ENCODE results near the gene SCO2. TPM values are rescaled to one million over a fixed set of nuclear protein-coding genes. Genes with fewer than 3 reads are reported as not detected.
A peak's percentile ranks its signal among the peaks of the same experiment; 100 is the strongest.
"Not testable (repeated sequence)": the region's sequence is repeated elsewhere in the genome, so short reads cannot be mapped to it uniquely, and the experiment has no call there.

Gene SCO2
- total RNA-seq, 2 experiments from 2014 or later, result 4.1 to 4.9 TPM

DNA sequence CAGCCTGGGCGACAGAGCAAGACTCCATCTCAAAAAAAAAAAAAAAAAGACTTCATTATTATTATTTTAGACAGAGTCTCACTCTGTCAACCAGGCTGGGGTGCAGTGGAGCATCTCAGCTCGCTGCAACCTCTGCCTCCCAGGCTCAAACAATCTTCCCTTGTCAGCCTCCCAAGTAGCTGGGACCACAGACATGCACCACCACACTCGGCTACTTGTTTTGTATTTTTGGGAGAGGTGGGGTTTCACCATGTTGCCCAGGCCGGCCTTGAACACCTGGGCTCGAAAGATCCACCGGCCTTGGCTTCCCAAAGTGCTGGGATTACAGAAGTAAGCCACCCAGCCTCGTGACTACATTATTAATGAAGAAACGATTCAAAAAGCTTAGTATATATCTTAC is 9.7 kb upstream of the SCO2 start:
- Histone ChIP-seq H3K36me3 (ENCODE audit: insufficient read depth, low read length) (no peaks in the 10 kb centered on the region), H3K9me2 (ENCODE audit: insufficient read depth, low read length) (no peaks in the 10 kb centered on the region), H3K27ac (ENCODE audit: low read depth, low read length, poor library complexity, severe bottlenecking) (peak overlapping the region; percentile 85), H4K20me1 (ENCODE audit: insufficient read depth, low read length) (no peaks in the 10 kb centered on the region), H3K4me3 (ENCODE audit: low read depth, low read length, poor library complexity, severe bottlenecking) (peak overlapping the region; percentile 42), H3K4me2 (ENCODE audit: low read length) (peak overlapping the region; percentile 74), H3K79me2 (ENCODE audit: insufficient read depth, low read depth, low read length) (no peaks in the 10 kb centered on the region), H3K9me3 (ENCODE audit: low read length) (no peaks in the 10 kb centered on the region), H2AFZ (ENCODE audit: low read length) (peak overlapping the region; percentile 67; the same call in 1 of the 2 replicates), H3K4me1 (ENCODE audit: insufficient read depth, low read length, poor library complexity, severe bottlenecking) (peaks cover 87% of the 10 kb centered on the region)
- no peak for TF ChIP-seq EZH2phosphoT487 (IDR thresholded peaks at IDR 0.05; ENCODE audit: borderline replicate concordance, low read depth, low read length)
- TF ChIP-seq, protein P1, sequence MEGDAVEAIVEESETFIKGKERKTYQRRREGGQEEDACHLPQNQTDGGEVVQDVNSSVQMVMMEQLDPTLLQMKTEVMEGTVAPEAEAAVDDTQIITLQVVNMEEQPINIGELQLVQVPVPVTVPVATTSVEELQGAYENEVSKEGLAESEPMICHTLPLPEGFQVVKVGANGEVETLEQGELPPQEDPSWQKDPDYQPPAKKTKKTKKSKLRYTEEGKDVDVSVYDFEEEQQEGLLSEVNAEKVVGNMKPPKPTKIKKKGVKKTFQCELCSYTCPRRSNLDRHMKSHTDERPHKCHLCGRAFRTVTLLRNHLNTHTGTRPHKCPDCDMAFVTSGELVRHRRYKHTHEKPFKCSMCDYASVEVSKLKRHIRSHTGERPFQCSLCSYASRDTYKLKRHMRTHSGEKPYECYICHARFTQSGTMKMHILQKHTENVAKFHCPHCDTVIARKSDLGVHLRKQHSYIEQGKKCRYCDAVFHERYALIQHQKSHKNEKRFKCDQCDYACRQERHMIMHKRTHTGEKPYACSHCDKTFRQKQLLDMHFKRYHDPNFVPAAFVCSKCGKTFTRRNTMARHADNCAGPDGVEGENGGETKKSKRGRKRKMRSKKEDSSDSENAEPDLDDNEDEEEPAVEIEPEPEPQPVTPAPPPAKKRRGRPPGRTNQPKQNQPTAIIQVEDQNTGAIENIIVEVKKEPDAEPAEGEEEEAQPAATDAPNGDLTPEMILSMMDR (conservative IDR thresholded peaks at IDR 0.05; ENCODE audit: low read length), result no peak
- POLR2A ChIA-PET, result interaction anchor here (0.6 to 1.3 kb wide), 3 partner anchors 10 to 35 kb away, joined by 3 to 5 read pairs (median 4); partner anchors contain the start of genes KLHDC7B and SCO2
- intact Hi-C loops (cut with micrococcal nuclease; ENCODE audit: unreplicated experiment), result no loop called here
- BruUV-seq (replicated peaks), result no TSS peak
- CTCF ChIA-PET (ENCODE audit: unreplicated experiment), result no interaction called here
- DNase-seq (ENCODE audit: low spot score), result peak; percentile 49

DNA sequence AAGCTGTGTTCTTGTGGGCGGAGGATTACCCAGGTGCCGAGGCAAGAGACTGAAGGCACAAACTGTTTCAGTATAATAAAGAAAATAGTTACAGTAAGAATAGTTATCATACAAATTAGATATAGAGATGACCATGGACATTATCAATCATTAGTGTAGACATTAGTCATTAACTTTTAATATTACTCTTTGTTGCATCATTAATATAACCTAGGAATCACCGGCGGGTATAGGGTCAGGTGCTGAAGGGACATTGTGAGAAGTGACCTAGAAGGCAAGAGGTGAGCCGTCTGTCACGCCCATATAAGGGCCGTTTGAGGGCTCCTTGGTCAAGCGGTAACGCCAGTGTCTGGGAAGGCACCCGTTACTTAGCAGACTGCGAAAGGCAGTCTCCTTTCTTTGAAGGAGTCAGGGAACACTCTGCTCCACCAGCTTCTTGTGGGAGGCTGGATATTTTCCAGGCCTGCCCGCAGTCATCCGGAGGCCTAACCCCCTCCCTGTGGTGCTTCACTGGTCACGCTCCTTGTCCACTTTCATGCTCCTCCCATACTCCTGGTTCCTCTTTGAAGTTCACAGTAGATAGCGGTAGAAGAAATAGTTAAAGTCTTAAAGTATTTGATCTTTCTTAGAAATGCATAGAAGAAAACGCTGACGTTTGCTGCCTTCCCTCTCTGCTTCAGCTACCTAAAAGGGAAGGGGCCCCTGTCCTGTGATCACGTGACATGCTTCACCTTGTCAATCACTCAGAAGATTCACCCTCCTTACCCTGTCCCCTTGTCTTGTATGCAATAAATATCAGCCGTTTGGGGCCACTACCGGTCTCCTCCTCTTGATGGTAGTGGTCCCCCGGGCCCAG is 8.7 kb upstream of the SCO2 start:
- Histone ChIP-seq H3K4me2 (ENCODE audit: low read length) (peak overlapping the region; percentile 70), H3K4me3 (ENCODE audit: low read depth, low read length, poor library complexity, severe bottlenecking) (peak overlapping the region; percentile 46), H2AFZ (ENCODE audit: low read length) (peak overlapping the region; percentile 40; the same call in 1 of the 2 replicates), H3K4me1 (ENCODE audit: insufficient read depth, low read length, poor library complexity, severe bottlenecking) (peaks cover 82% of the 10 kb centered on the region), H3K27ac (ENCODE audit: low read depth, low read length, poor library complexity, severe bottlenecking) (peak overlapping the region; percentile 85)
- H3K79me2 ChIP-seq (ENCODE audit: insufficient read depth, low read depth, low read length); H3K36me3 ChIP-seq (ENCODE audit: insufficient read depth, low read length); BruUV-seq (replicated peaks); H3K9me2 ChIP-seq (ENCODE audit: insufficient read depth, low read length); intact Hi-C loops (cut with micrococcal nuclease; ENCODE audit: unreplicated experiment); H4K20me1 ChIP-seq (ENCODE audit: insufficient read depth, low read length); CTCF ChIA-PET (ENCODE audit: unreplicated experiment); H3K9me3 ChIP-seq (ENCODE audit: low read length): not testable (repeated sequence)
- POLR2A ChIA-PET, result interaction anchor here (0.6 to 1.3 kb wide), 3 partner anchors 8 to 14 kb away, joined by 3 to 5 read pairs (median 4); partner anchors contain the start of genes KLHDC7B and SCO2
- DNase-seq (ENCODE audit: low spot score), result peak; percentile 83

- H3K27ac ChIP-seq (ENCODE audit: low read depth, low read length, poor library complexity, severe bottlenecking), result peak overlapping the region; percentile 85
- H3K79me2 ChIP-seq (ENCODE audit: insufficient read depth, low read depth, low read length), result no peaks in the 10 kb centered on the region
- H3K4me2 ChIP-seq (ENCODE audit: low read length), result peak overlapping the region; percentile 92
- no peaks in the 10 kb centered on the region for H4K20me1 ChIP-seq (ENCODE audit: insufficient read depth, low read length)
- TF ChIP-seq EZH2phosphoT487 (IDR thresholded peaks at IDR 0.05; ENCODE audit: borderline replicate concordance, low read depth, low read length), result no peak
- TF ChIP-seq, protein P1 (conservative IDR thresholded peaks at IDR 0.05; ENCODE audit: low read length), result no peak
- intact Hi-C loops (cut with micrococcal nuclease; ENCODE audit: unreplicated experiment), result no loop called here
- DNase-seq (ENCODE audit: low spot score), result no peak
- POLR2A ChIA-PET, result interaction anchor here (0.5 to 1.2 kb wide), 5 partner anchors 7 to 37 kb away, joined by 3 read pairs; no protein-coding TSS in a partner anchor
- H3K4me3 ChIP-seq (ENCODE audit: low read depth, low read length, poor library complexity, severe bottlenecking), result peak overlapping the region; percentile 71
- no peaks in the 10 kb centered on the region for H3K9me2 ChIP-seq (ENCODE audit: insufficient read depth, low read length)
- H2AFZ ChIP-seq (ENCODE audit: low read length), result no peak overlapping the region
- peaks cover 73% of the 10 kb centered on the region for H3K4me1 ChIP-seq (ENCODE audit: insufficient read depth, low read length, poor library complexity, severe bottlenecking)
- CTCF ChIA-PET (ENCODE audit: unreplicated experiment), result no interaction called here
- no TSS peak for BruUV-seq (replicated peaks)
- H3K36me3 ChIP-seq (ENCODE audit: insufficient read depth, low read length), result no peaks in the 10 kb centered on the region
- no peaks in the 10 kb centered on the region for H3K9me3 ChIP-seq (ENCODE audit: low read length)
These were observed 7.7 kb upstream of the SCO2 start for GRCh38 chr22:50532824-50533796.

All from OCI-LY7 (cell line).